Colonic mucosa (tissue), 4 donors: ENCODE results near the gene PAGE5. TPM values are rescaled to one million over a fixed set of nuclear protein-coding genes. Genes with fewer than 3 reads are reported as not detected.

ENCODE experiments used
- DNase-seq: peaks from one replicate; pipeline ENCODE4 v3.0.0-alpha.2; 2020
- H3K27ac ChIP-seq: fragments of 200-600 bp; one replicate; pipeline ENCODE4 v1.8.0; 2021
- H3K27me3 ChIP-seq: fragments of 200-600 bp; one replicate; pipeline ENCODE4 v1.8.0; 2021
- H3K36me3 ChIP-seq: fragments of 200-600 bp; one replicate; pipeline ENCODE4 v1.8.0; 2021
- H3K4me1 ChIP-seq: fragments of 200-600 bp; one replicate; pipeline ENCODE4 v1.8.0; 2021; ENCODE audit warnings: mild to moderate bottlenecking
- H3K4me3 ChIP-seq: fragments of 200-600 bp; one replicate; pipeline ENCODE4 v1.8.0; 2021
- H3K9ac ChIP-seq, 2 donors: one replicate each; pipeline ENCODE4 v1.7.0; 2013; ENCODE audit warnings: control low read depth in 2 of 2, low read depth in 2 of 2, low read length in 2 of 2
- H3K9me3 ChIP-seq: fragments of 200-600 bp; one replicate; pipeline ENCODE4 v1.8.0; 2021
- intact Hi-C: fragments of 100-400 bp; cut with DNase I; formaldehyde crosslinking; loops from one replicate; pipeline ENCODE4 v1.14.1; 2022
- total RNA-seq, 2 donors: library from RNA; stranded (reverse); fragmentation: NEBNext Ultra II Directional in 1 of 2; extraction: Animal tissue kit (Norgen Biotek cat#: 25700) in 1 of 2; gene quantifications; one replicate each; pipeline ENCODE4 v1.2.1, GENCODE V29; 2021
- TF ChIP-seq, protein P1 (sequence below): fragments of 200-600 bp; IDR thresholded peaks from one replicate; pipeline ENCODE4 v1.8.0; 2022; ENCODE audit warnings: antibody characterized with exemption, mild to moderate bottlenecking
- donor health status: healthy.
- donor health status: DM: no; HTN: no; CAD: no.
- donor health status: DM: no; HTN: no; CAD: no.

The PAGE5 gene
- total RNA-seq, 2 donors from 2014 or later, result not detected

- Histone ChIP-seq H3K36me3 (no peaks in the 10 kb centered on the region), H3K27me3 (no peaks in the 10 kb centered on the region), H3K4me1 (no peaks in the 10 kb centered on the region), H3K9ac (no peak within 1 kb of the TSS), H3K9me3 (no peaks in the 10 kb centered on the region), H3K27ac (no peak within 1 kb of the TSS), H3K4me3 (no peak within 1 kb of the TSS)
- intact Hi-C loops, result no loop called here
- no peak for DNase-seq
- TF ChIP-seq, protein P1, sequence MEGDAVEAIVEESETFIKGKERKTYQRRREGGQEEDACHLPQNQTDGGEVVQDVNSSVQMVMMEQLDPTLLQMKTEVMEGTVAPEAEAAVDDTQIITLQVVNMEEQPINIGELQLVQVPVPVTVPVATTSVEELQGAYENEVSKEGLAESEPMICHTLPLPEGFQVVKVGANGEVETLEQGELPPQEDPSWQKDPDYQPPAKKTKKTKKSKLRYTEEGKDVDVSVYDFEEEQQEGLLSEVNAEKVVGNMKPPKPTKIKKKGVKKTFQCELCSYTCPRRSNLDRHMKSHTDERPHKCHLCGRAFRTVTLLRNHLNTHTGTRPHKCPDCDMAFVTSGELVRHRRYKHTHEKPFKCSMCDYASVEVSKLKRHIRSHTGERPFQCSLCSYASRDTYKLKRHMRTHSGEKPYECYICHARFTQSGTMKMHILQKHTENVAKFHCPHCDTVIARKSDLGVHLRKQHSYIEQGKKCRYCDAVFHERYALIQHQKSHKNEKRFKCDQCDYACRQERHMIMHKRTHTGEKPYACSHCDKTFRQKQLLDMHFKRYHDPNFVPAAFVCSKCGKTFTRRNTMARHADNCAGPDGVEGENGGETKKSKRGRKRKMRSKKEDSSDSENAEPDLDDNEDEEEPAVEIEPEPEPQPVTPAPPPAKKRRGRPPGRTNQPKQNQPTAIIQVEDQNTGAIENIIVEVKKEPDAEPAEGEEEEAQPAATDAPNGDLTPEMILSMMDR, result no peak
These were observed 44.7 kb downstream of the PAGE5 start, which contains the start of gene PAGE3 for GRCh38 chrX:55264816-55265215. Gene PAGE3, minus strand, starts transcription at chrX:55264916. Its CDS starts 1,013 bp downstream, at chrX:55263903.

Other genes starting within 250 kb of the PAGE5 start
- gene PFKFB1, start 226.2 kb upstream of the PAGE5 start, total RNA-seq, result under 1 TPM; 0.25 to 0.32 TPM
- 10 to 100 TPM; 22.0 to 28.2 TPM for gene APEX2, start 220.0 kb upstream of the PAGE5 start, total RNA-seq
- gene ALAS2, start 189.4 kb upstream of the PAGE5 start, total RNA-seq, result under 1 TPM in 1 of 2 donors, not detected in 1; 0.74 TPM
- not detected for gene PAGE2B, start 145.3 kb upstream of the PAGE5 start, total RNA-seq
- gene PAGE2, start 131.3 kb upstream of the PAGE5 start, total RNA-seq, result not detected
- not detected for gene PAGE3, start 44.6 kb downstream of the PAGE5 start, total RNA-seq
- 1 to 10 TPM; 5.3 to 6.5 TPM for gene MAGEH1, start 231.8 kb downstream of the PAGE5 start, total RNA-seq